Measurements from ENCODE around the gene SLC13A5. TPM values are rescaled to one million over a fixed set of nuclear protein-coding genes. Genes with fewer than 3 reads are reported as not detected.

Gene SLC13A5
- polyA plus RNA-seq, 1 of the 3 experiments (the other 2 are of a cell fraction), result not detected

GRCh38 chr17:6714315-6714874 lies 1.2 kb upstream of the SLC13A5 start:
- H2AFZ ChIP-seq (ENCODE audit: low read depth), result no peak overlapping the region
- H3K27ac ChIP-seq (ENCODE audit: low read depth in 2 of 2, low read length in 1 of 2), result no peak overlapping the region
- H4K20me1 ChIP-seq (ENCODE audit: insufficient read depth), result no peaks in the 10 kb centered on the region
- ChIA-PET POLR2A (no interaction called here), CTCF (interaction anchor here (0.6 to 1.7 kb wide), 2 partner anchors 10 to 120 kb away, joined by 3 to 4 read pairs; no protein-coding TSS in a partner anchor)
- H3K4me2 ChIP-seq, result no peak overlapping the region
- no peaks in the 10 kb centered on the region for H3K9me2 ChIP-seq
- no peak for DNase-seq
- TF ChIP-seq SMC3 (IDR thresholded peaks at IDR 0.05; ENCODE audit: low read depth, low read length), result no peak
- no peak for TF ChIP-seq MEF2A (IDR thresholded peaks at IDR 0.05; ENCODE audit: borderline replicate concordance, low read depth)
- no peak for TF ChIP-seq EP300 (IDR thresholded peaks at IDR 0.05; ENCODE audit: borderline replicate concordance in 1 of 2, low read depth in 1 of 2, low read length in 1 of 2)
- no peak for TF ChIP-seq TEAD4 (IDR thresholded peaks at IDR 0.05; ENCODE audit: borderline replicate concordance, insufficient read depth)
- TF ChIP-seq TCF12 (IDR thresholded peaks at IDR 0.05), result no peak
- no peak for TF ChIP-seq USF1 (IDR thresholded peaks at IDR 0.05; ENCODE audit: borderline replicate concordance, low read depth)
- TF ChIP-seq FOXJ3 (CRISPR knock-in tag; IDR thresholded peaks at IDR 0.05), result no peak
- TF ChIP-seq ELF1 (IDR thresholded peaks at IDR 0.05), result no peak
- TF ChIP-seq ZBTB33 (IDR thresholded peaks at IDR 0.05; ENCODE audit: borderline replicate concordance, low read depth), result no peak
- no peak for TF ChIP-seq NRF1 (IDR thresholded peaks at IDR 0.05; ENCODE audit: low read depth, low read length)
- TF ChIP-seq MAX (IDR thresholded peaks at IDR 0.05; ENCODE audit: low read depth), result no peak
- no peak for TF ChIP-seq GATA2 (CRISPR knock-in tag; IDR thresholded peaks at IDR 0.05)
- no peak for TF ChIP-seq PBX3 (IDR thresholded peaks at IDR 0.05)
- TF ChIP-seq RCOR1 (IDR thresholded peaks at IDR 0.05; ENCODE audit: low read length), result no peak
- H3K9me3 ChIP-seq, result 0 out of 2 replicates have a peak, but pooled peaks cover 4% of the 10 kb centered on the region
- H3F3A ChIP-seq (replicated peaks; ENCODE audit: insufficient read depth), result no peaks in the 10 kb centered on the region
- no peaks in the 10 kb centered on the region for H3K36me3 ChIP-seq (replicated peaks in 1 of 2; ENCODE audit: control insufficient read depth in 1 of 2, insufficient read depth in 2 of 2, low read length in 1 of 2)
- peaks cover 57% of the 10 kb centered on the region for H3K27me3 ChIP-seq (ENCODE audit: insufficient read depth)
- H3K4me1 ChIP-seq (ENCODE audit: control insufficient read depth in 1 of 2, insufficient read depth in 2 of 2, low read depth in 1 of 2, low read length in 1 of 2), result no peaks in the 10 kb centered on the region
- no peaks in the 10 kb centered on the region for H3K79me2 ChIP-seq (ENCODE audit: insufficient read depth)
- H3K9ac ChIP-seq, result no peak overlapping the region
- no peak overlapping the region for H3K4me3 ChIP-seq (ENCODE audit: low read depth in 2 of 2, low read length in 1 of 2)
- WGBS (ENCODE audit: low lambda C conversion rate), result 39% methylated on average over 7 of the region's 7 CpGs

- 8% methylated on average over 19 of the region's 29 CpGs for WGBS (ENCODE audit: low lambda C conversion rate)
- Histone ChIP-seq H3K79me2 (ENCODE audit: insufficient read depth) (no peaks in the 10 kb centered on the region), H3K4me1 (ENCODE audit: control insufficient read depth in 1 of 2, insufficient read depth in 2 of 2, low read depth in 1 of 2, low read length in 1 of 2) (no peaks in the 10 kb centered on the region), H3K9ac (no peak overlapping the region), H3K36me3 (replicated peaks in 1 of 2; ENCODE audit: control insufficient read depth in 1 of 2, insufficient read depth in 2 of 2, low read length in 1 of 2) (no peaks in the 10 kb centered on the region), H3K9me3 (0 out of 2 replicates have a peak, but pooled peaks cover 4% of the 10 kb centered on the region), H3K27ac (ENCODE audit: low read depth in 2 of 2, low read length in 1 of 2) (no peak overlapping the region), H3F3A (replicated peaks; ENCODE audit: insufficient read depth) (no peaks in the 10 kb centered on the region), H3K9me2 (no peaks in the 10 kb centered on the region), H2AFZ (ENCODE audit: low read depth) (peak overlapping the region; percentile 11; the same call in 1 of the 2 replicates), H3K4me2 (no peak overlapping the region; the same call in 1 of the 2 replicates), H3K27me3 (ENCODE audit: insufficient read depth) (peaks cover 53% of the 10 kb centered on the region; the same call in 1 of the 2 replicates), H3K4me3 (ENCODE audit: low read depth in 2 of 2, low read length in 1 of 2) (no peak overlapping the region), H4K20me1 (ENCODE audit: insufficient read depth) (no peaks in the 10 kb centered on the region)
- TF ChIP-seq ZBTB33 (IDR thresholded peaks at IDR 0.05; ENCODE audit: borderline replicate concordance, low read depth) (no peak), SMC3 (IDR thresholded peaks at IDR 0.05; ENCODE audit: low read depth, low read length) (no peak), RAD21 (IDR thresholded peaks at IDR 0.05; ENCODE audit: low read length) (no peak)
- no peak for DNase-seq
- POLR2A ChIA-PET, result no interaction called here
- CTCF ChIA-PET, result interaction anchor here (0.5 to 1.7 kb wide), 3 partner anchors 9 to 121 kb away, joined by 3 to 4 read pairs (median 3); no protein-coding TSS in a partner anchor
These were observed 726 bp upstream of the SLC13A5 start for GRCh38 chr17:6713918-6714271.

Measured in SK-N-SH (cell line).